ENCODE results near the gene C5. TPM values are rescaled to one million over a fixed set of nuclear protein-coding genes. Genes with fewer than 3 reads are reported as not detected.

Gene C5
- total RNA-seq, 1 donor from 2014 or later, result 0.63 TPM

DNA sequence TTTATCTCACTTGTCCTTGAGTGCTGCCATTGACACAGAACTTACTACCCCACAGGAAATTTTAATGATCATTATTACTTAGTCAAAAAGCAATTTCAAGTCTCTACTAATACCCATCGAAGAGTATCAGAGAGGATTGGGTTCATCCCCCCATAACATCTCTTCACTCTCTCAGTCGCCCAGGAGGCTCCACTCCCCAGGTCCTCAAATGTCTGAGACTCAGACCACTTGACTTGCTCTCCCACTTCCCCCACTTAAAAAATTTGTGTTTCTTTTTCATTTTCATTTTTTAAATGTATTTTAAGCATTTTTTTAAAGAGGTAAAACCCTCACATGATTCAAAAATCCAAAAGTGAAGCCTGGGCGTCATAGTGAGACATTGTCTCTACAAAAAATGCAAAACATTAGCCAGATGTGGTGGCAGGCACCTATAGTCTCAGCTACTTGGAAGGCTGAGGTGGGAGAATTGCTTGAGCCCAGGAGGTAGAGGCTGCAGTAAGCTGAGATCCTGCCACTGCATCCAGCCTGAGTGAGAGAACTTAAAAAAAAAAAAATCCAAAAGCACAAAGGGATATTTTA, 66.7 kb downstream of the C5 start:
- TF ChIP-seq, protein P1, sequence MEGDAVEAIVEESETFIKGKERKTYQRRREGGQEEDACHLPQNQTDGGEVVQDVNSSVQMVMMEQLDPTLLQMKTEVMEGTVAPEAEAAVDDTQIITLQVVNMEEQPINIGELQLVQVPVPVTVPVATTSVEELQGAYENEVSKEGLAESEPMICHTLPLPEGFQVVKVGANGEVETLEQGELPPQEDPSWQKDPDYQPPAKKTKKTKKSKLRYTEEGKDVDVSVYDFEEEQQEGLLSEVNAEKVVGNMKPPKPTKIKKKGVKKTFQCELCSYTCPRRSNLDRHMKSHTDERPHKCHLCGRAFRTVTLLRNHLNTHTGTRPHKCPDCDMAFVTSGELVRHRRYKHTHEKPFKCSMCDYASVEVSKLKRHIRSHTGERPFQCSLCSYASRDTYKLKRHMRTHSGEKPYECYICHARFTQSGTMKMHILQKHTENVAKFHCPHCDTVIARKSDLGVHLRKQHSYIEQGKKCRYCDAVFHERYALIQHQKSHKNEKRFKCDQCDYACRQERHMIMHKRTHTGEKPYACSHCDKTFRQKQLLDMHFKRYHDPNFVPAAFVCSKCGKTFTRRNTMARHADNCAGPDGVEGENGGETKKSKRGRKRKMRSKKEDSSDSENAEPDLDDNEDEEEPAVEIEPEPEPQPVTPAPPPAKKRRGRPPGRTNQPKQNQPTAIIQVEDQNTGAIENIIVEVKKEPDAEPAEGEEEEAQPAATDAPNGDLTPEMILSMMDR (IDR thresholded peaks at IDR 0.05; ENCODE audit: insufficient read depth, low read length, poor library complexity, severe bottlenecking), result no peak
- H3K27me3 ChIP-seq (ENCODE audit: control insufficient read depth, insufficient read depth, low read length), result no peaks in the 10 kb centered on the region
- H3K4me3 ChIP-seq (ENCODE audit: low read depth, low read length), result no peak overlapping the region
- H3K36me3 ChIP-seq (ENCODE audit: control insufficient read depth, insufficient read depth, low read length), result no peaks in the 10 kb centered on the region
- no peak for DNase-seq (ENCODE audit: low read depth)

DNA sequence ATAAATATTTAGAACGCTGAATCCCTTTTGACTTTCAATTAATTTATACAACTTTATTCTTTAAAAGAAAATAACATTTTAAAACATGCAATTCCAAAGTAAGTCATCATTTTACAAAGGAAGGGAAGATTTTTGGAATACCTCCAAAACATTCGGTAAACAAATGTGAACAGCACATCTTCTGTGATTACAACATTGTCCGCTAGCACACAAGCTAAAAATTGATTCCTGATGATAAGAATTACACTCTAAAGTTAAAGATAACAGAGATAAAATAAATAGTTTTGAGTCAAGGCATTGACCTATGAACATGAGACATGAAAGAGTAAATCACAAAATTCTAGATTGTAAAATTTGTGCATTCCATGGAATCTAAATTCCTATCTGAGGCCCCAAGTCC, 67.2 kb downstream of the C5 start:
- TF ChIP-seq, protein P1 (IDR thresholded peaks at IDR 0.05; ENCODE audit: insufficient read depth, low read length, poor library complexity, severe bottlenecking), result no peak
- DNase-seq (ENCODE audit: low read depth), result no peak
- Histone ChIP-seq H3K4me3 (ENCODE audit: low read depth, low read length) (no peak overlapping the region), H3K36me3 (ENCODE audit: control insufficient read depth, insufficient read depth, low read length) (no peaks in the 10 kb centered on the region), H3K27me3 (ENCODE audit: control insufficient read depth, insufficient read depth, low read length) (no peaks in the 10 kb centered on the region)

DNA sequence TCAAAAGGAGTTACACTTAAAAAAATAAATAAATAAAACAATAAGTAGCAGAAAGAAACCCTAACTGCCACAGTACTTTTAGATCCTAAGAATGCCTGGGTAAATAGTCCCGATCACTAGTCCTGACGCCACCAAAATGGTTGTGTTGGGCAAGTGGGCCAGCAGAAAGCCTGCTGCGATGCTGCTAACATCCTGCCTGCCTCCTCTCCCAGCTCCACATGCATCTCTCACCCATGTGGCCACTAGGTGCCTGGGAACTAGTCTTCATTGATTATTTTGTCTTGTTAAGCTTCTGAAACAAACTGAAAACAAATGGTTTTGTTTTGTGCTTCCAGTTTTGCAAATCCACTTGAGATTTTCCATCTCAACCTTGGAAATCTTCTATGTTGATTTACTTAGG, 69.1 kb downstream of the C5 start:
- Histone ChIP-seq H3K36me3 (ENCODE audit: control insufficient read depth, insufficient read depth, low read length) (no peaks in the 10 kb centered on the region), H3K4me3 (ENCODE audit: low read depth, low read length) (no peak overlapping the region), H3K27me3 (ENCODE audit: control insufficient read depth, insufficient read depth, low read length) (no peaks in the 10 kb centered on the region)
- DNase-seq (ENCODE audit: low read depth), result no peak
- TF ChIP-seq, protein P1 (IDR thresholded peaks at IDR 0.05; ENCODE audit: insufficient read depth, low read length, poor library complexity, severe bottlenecking), result no peak

DNA sequence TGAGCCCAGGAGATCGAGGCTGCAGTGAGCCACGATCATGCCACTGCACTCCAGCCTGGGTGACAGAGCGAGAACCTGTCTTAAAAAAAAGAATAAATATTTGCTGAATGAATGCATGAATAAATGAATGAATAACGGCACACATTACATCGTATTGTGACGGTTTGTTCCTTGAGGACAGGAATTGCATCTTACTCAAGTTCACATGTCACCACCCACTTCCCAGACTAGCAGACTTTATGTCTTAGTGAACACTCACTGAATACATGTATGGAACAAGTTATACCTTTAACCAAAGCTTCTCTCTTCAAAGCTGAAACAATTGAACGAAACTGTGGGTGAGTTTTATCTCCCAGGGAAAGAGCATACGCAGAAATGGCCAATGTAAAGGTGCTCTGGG, 70.3 kb downstream of the C5 start:
- Histone ChIP-seq H3K36me3 (ENCODE audit: control insufficient read depth, insufficient read depth, low read length) (no peaks in the 10 kb centered on the region), H3K4me3 (ENCODE audit: low read depth, low read length) (no peak overlapping the region), H3K27me3 (ENCODE audit: control insufficient read depth, insufficient read depth, low read length) (no peaks in the 10 kb centered on the region)
- TF ChIP-seq, protein P1 (IDR thresholded peaks at IDR 0.05; ENCODE audit: insufficient read depth, low read length, poor library complexity, severe bottlenecking), result no peak
- no peak for DNase-seq (ENCODE audit: low read depth)

DNA sequence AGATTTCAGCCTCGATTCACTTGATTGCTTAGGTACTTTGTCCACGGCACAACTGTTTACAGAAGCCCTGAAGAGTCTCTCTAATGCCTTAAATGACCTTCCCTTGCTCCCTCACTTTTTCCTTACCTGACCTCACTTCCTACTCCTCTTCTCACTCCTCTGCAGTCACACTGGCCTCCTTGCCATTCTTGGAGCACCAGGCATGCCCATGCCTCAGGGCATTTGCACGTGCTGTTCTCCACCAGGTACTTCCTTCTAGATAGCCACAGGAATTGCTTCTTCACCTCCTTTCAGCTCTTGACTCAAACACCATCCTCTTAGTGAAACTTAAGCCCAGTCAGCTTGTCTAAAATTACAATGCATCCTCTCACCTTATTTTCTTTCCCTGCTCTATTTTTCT, 71.1 kb downstream of the C5 start:
- no peak for DNase-seq (ENCODE audit: low read depth)
- Histone ChIP-seq H3K36me3 (ENCODE audit: control insufficient read depth, insufficient read depth, low read length) (no peaks in the 10 kb centered on the region), H3K27me3 (ENCODE audit: control insufficient read depth, insufficient read depth, low read length) (no peaks in the 10 kb centered on the region), H3K4me3 (ENCODE audit: low read depth, low read length) (no peak overlapping the region)
- TF ChIP-seq, protein P1 (IDR thresholded peaks at IDR 0.05; ENCODE audit: insufficient read depth, low read length, poor library complexity, severe bottlenecking), result no peak

DNA sequence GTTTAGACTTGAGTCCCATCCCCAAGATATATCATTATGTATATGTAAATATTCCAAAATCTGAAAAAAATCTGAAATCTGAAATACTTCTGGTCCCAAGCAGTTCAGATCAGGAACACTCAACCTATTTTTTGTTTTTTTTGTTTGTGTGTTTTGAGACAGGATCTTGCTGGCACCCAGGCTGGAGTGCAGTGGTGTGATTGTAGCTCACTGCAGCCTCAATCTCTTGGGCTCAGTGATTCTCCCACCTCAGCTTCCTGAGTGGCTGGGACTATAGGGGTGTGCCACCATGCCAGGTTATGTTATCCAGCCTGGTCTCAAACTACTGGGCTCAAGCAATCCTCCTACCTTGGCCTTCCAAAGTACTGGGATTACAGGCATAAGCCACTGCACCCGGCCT, 72.8 kb downstream of the C5 start:
- Histone ChIP-seq H3K4me3 (ENCODE audit: low read depth, low read length) (no peak overlapping the region), H3K36me3 (ENCODE audit: control insufficient read depth, insufficient read depth, low read length) (no peaks in the 10 kb centered on the region), H3K27me3 (ENCODE audit: control insufficient read depth, insufficient read depth, low read length) (no peaks in the 10 kb centered on the region)
- TF ChIP-seq, protein P1 (IDR thresholded peaks at IDR 0.05; ENCODE audit: insufficient read depth, low read length, poor library complexity, severe bottlenecking), result no peak
- DNase-seq (ENCODE audit: low read depth), result no peak
